Esophagus muscularis mucosa (tissue), 4 donors: ENCODE measurements around the gene NRSN1. TPM values are rescaled to one million over a fixed set of nuclear protein-coding genes. Genes with fewer than 3 reads are reported as not detected.

Source experiments
- DNase-seq: peaks from one replicate; pipeline ENCODE4 v3.0.0-alpha.2; 2017; ENCODE audit errors: extremely low spot score
- H3K27ac ChIP-seq, 4 donors: fragments of 200-600 bp; sonication (generic); replicated peaks in 1 of 4; 1 replicate in 3 of 4; 2 replicates in 1 of 4; pipeline ENCODE4 v1.5.1; 2016 to 2019; ENCODE audit warnings: mild to moderate bottlenecking in 1 of 4
- H3K27me3 ChIP-seq, 4 donors: fragments of 200-600 bp; sonication (generic); one replicate each; pipeline versions ENCODE4 v1.5.1 to v1.6.0; 2016 to 2019
- H3K36me3 ChIP-seq, 4 donors: fragments of 200-600 bp; sonication (generic); one replicate each; pipeline ENCODE4 v1.5.1; 2016 to 2019
- H3K4me1 ChIP-seq, 4 donors: fragments of 200-600 bp; sonication (generic); one replicate each; pipeline ENCODE4 v1.5.1; 2016 to 2019
- H3K4me3 ChIP-seq, 4 donors: fragments of 200-600 bp; sonication (generic); 1 replicate in 2 of 4; 2 replicates in 2 of 4; pipeline ENCODE4 v1.5.1; 2016 to 2019; ENCODE audit warnings: mild to moderate bottlenecking in 4 of 4, moderate library complexity in 1 of 4
- H3K9me3 ChIP-seq, 4 donors: fragments of 200-600 bp; sonication (generic); 1 replicate in 3 of 4; 2 replicates in 1 of 4; pipeline ENCODE4 v1.5.1; 2016 to 2019
- CTCF ChIP-seq, 3 experiments: fragments of 200-600 bp in 2 of 3; fragments of 450-650 bp in 1 of 3; sonication (generic) in 2 of 3; IDR thresholded peaks; one replicate each; pipeline ENCODE4 v1.5.1; 2017 to 2019; ENCODE audit warnings: antibody characterized with exemption in 3 of 3, mild to moderate bottlenecking in 2 of 3, moderate library complexity in 1 of 3
- EP300 ChIP-seq: sonication (generic); formaldehyde crosslinking; IDR thresholded peaks from one replicate; pipeline ENCODE4 v1.6.1; 2017; ENCODE audit warnings: antibody characterized with exemption
- POLR2A ChIP-seq: fragments of 450-650 bp; IDR thresholded peaks from one replicate; pipeline ENCODE4 v1.6.1; 2017; ENCODE audit warnings: antibody characterized with exemption, moderate library complexity, mild to moderate bottlenecking, low read depth
- POLR2AphosphoS5 ChIP-seq, 2 donors: sonication (generic); formaldehyde crosslinking; IDR thresholded peaks; one replicate each; pipeline ENCODE4 v1.6.1; 2017; ENCODE audit warnings: antibody characterized with exemption in 2 of 2
- WGBS: methylation state at CpG from one replicate; pipeline ENCODE4 v1.1.5; 2018; 5-methylcytosine and 5-hydroxymethylcytosine counted together
- intact Hi-C: fragments of 100-400 bp; cut with DNase I; formaldehyde crosslinking; loops from one replicate; pipeline ENCODE4 v1.15.1; 2023
- total RNA-seq, 4 donors: library from RNA; depleted of rRNA; stranded (reverse); fragments of >200 nt; gene quantifications; one replicate each; pipeline versions ENCODE4 v1.1.0 to v1.2.1, GENCODE V29; 2016

The NRSN1 gene, protein sequence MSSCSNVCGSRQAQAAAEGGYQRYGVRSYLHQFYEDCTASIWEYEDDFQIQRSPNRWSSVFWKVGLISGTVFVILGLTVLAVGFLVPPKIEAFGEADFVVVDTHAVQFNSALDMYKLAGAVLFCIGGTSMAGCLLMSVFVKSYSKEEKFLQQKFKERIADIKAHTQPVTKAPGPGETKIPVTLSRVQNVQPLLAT
- total RNA-seq, result 1 to 10 TPM in 1 of 4 donors, under 1 TPM in 3; 0.11 to 1.2 (median 0.54) TPM

- no peaks in the 10 kb centered on the region for H3K9me3 ChIP-seq
- peaks cover 0 to 8% (median 0%) of the 10 kb centered on the region in 4 donors for H3K27me3 ChIP-seq
- no peak for TF ChIP-seq CTCF (IDR thresholded peaks at IDR 0.05)
- no peak for TF ChIP-seq POLR2A
- no peak for TF ChIP-seq POLR2AphosphoS5 (IDR thresholded peaks at IDR 0.05)
- TF ChIP-seq EP300, result no peak
- no peaks in the 10 kb centered on the region for H3K36me3 ChIP-seq
- H3K4me1 ChIP-seq, result peaks cover 0 to 11% (median 10%) of the 10 kb centered on the region in 4 donors
- intact Hi-C loops, result no loop called here
- DNase-seq, result peak; percentile 34
- H3K27ac ChIP-seq, result no peak within 1 kb of the TSS
- peak within 1 kb of the TSS; percentile 28 to 45 (median 32) for H3K4me3 ChIP-seq
- 4% methylated on average over 10 of the region's 37 CpGs for WGBS
These were observed at the start of gene NRSN1 for GRCh38 chr6:24125980-24126379. NRSN1 (plus strand) TSS chr6:24126215; CDS start chr6:24134328, 8,113 bp downstream.

DNA sequence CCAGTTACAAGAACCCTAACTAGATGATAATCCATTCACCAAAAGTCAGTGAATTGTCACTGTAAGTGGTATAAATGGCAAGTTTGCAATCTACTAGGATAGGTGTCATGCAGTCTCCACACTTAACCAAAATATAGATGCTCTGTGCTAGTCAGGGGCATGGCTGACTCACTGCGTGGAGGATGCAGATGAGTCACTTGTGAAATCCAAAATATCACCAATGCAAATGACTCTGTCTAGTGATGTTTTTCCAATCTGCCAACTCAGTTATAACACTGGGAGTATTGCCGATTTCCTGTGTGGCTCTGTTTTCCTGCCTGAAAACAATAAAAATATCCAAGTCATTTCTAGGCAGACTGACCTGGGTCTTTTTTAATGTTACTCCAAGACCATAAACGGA, 47.8 kb upstream of the NRSN1 start:
- WGBS, result 77% methylated on average over 3 of the region's 3 CpGs
- Histone ChIP-seq H3K36me3 (no peaks in the 10 kb centered on the region), H3K4me1 (no peaks in the 10 kb centered on the region), H3K27ac (no peak overlapping the region), H3K9me3 (peaks cover 0 to 11% (median 3%) of the 10 kb centered on the region in 4 donors), H3K4me3 (no peak overlapping the region), H3K27me3 (no peaks in the 10 kb centered on the region)
- no peak for DNase-seq
- TF ChIP-seq EP300 (no peak), POLR2A (no peak), CTCF (IDR thresholded peaks at IDR 0.05) (no peak), POLR2AphosphoS5 (IDR thresholded peaks at IDR 0.05) (no peak)
- intact Hi-C loops, result no loop called here

DNA sequence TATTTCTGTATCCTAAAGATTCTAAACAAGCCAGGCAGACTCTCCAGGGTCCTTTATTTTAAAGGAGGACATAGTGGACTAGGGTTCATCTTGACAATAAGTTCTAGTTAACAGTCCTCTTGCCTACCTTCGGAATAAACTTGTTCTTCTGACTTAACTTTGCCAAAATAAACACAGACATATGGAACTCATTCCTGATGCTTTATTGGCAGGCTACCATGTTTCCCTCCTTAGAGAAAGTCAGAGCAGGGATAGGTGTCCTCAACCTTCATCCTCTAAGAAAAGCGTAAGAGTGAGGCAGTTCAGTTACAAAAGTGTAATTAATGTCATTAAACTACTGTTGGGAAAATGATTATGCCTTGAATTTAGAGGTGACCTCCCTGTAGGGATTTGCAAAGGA, 46.9 kb upstream of the NRSN1 start:
- intact Hi-C loops, result no loop called here
- Histone ChIP-seq H3K27ac (no peak overlapping the region), H3K4me1 (no peaks in the 10 kb centered on the region), H3K27me3 (no peaks in the 10 kb centered on the region), H3K36me3 (no peaks in the 10 kb centered on the region), H3K9me3 (peaks cover 0 to 16% (median 3%) of the 10 kb centered on the region in 4 donors), H3K4me3 (no peak overlapping the region)
- 69% methylated on average over 2 of the region's 2 CpGs for WGBS
- TF ChIP-seq POLR2AphosphoS5 (IDR thresholded peaks at IDR 0.05) (no peak), CTCF (IDR thresholded peaks at IDR 0.05) (no peak), POLR2A (no peak), EP300 (no peak)
- DNase-seq, result no peak

GRCh38 chr6:24080711-24081110, 45.3 kb upstream of the NRSN1 start:
- Histone ChIP-seq H3K36me3 (no peaks in the 10 kb centered on the region), H3K4me3 (no peak overlapping the region), H3K4me1 (no peaks in the 10 kb centered on the region), H3K27me3 (no peaks in the 10 kb centered on the region), H3K27ac (no peak overlapping the region), H3K9me3 (peaks cover 0 to 16% (median 3%) of the 10 kb centered on the region in 4 donors)
- 55% methylated on average over 1 of the region's 1 CpG for WGBS
- no peak for TF ChIP-seq CTCF (IDR thresholded peaks at IDR 0.05)
- TF ChIP-seq POLR2A, result no peak
- no peak for TF ChIP-seq POLR2AphosphoS5 (IDR thresholded peaks at IDR 0.05)
- TF ChIP-seq EP300, result no peak
- no peak for DNase-seq
- intact Hi-C loops, result no loop called here

GRCh38 chr6:24089736-24090135, 36.3 kb upstream of the NRSN1 start:
- H3K27ac ChIP-seq, result no peak overlapping the region
- WGBS, result 39% methylated on average over 2 of the region's 2 CpGs
- intact Hi-C loops, result no loop called here
- no peak for DNase-seq
- H3K4me1 ChIP-seq, result no peaks in the 10 kb centered on the region
- H3K4me3 ChIP-seq, result no peak overlapping the region
- TF ChIP-seq POLR2A (no peak), POLR2AphosphoS5 (IDR thresholded peaks at IDR 0.05) (no peak), CTCF (IDR thresholded peaks at IDR 0.05) (no peak), EP300 (no peak)
- no peaks in the 10 kb centered on the region for H3K36me3 ChIP-seq
- no peaks in the 10 kb centered on the region for H3K27me3 ChIP-seq
- H3K9me3 ChIP-seq, result no peaks in the 10 kb centered on the region
